ENCODE data around the gene GPR18. TPM values are rescaled to one million over a fixed set of nuclear protein-coding genes. Genes with fewer than 3 reads are reported as not detected.

The GPR18 gene
- total RNA-seq, 1 donor from 2014 or later, result 0.59 TPM

DNA sequence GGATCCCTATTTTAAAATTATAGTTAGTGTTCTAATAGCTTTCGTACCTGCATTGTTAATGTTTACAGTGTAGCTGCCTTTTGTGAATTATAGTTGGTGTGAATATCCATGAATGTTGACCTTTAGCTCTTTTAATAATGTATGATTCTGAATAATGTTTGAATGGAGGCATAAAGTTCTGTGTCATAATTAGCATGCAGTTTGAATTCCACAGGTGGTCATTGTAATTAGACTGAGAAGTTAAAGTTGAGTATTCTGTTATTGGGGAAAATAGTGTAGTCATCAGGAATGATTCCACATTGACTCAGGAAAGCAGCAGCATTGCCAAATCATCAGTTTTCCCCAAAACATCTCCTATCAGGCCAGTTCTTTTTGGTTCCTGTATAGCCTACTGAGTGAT lies 12.1 kb downstream of the GPR18 start:
- Mint-ChIP-seq H3K4me3 (ENCODE audit: unreplicated experiment) (no peak overlapping the region), H3K27ac (ENCODE audit: unreplicated experiment) (no peak overlapping the region), H3K9me3 (ENCODE audit: unreplicated experiment) (peaks cover 2% of the 10 kb centered on the region), H3K27me3 (ENCODE audit: low read depth, unreplicated experiment) (no peaks in the 10 kb centered on the region), H3K4me1 (ENCODE audit: low read depth, unreplicated experiment) (peaks cover 1% of the 10 kb centered on the region), H3K36me3 (ENCODE audit: low read depth, unreplicated experiment) (peaks cover 13% of the 10 kb centered on the region)
- no peak overlapping the region for H3K4me3 ChIP-seq (ENCODE audit: insufficient read depth, low read depth, low read length)
- no peak overlapping the region for H3K4me2 ChIP-seq (ENCODE audit: low read length)
- no peaks in the 10 kb centered on the region for H3K27me3 ChIP-seq (ENCODE audit: insufficient read depth, low read length)
- no peak for TF ChIP-seq EZH2 (IDR thresholded peaks at IDR 0.05; ENCODE audit: insufficient read depth, low read length)
- FAIRE-seq (no peak), DNase-seq (ENCODE audit: low read depth) (no peak)
- no peak overlapping the region for H3K9ac ChIP-seq (ENCODE audit: low read length)
- H2AFZ ChIP-seq (ENCODE audit: low read depth, low read length), result no peak overlapping the region
- peaks cover 8% of the 10 kb centered on the region for H4K20me1 ChIP-seq (ENCODE audit: insufficient read depth, low read length)
- H3K27ac ChIP-seq (ENCODE audit: low read depth, low read length), result no peak overlapping the region
- no peaks in the 10 kb centered on the region for H3K4me1 ChIP-seq (ENCODE audit: insufficient read depth, low read length)
- H3K79me2 ChIP-seq (ENCODE audit: insufficient read depth, low read length), result no peaks in the 10 kb centered on the region
- no peaks in the 10 kb centered on the region for H3K36me3 ChIP-seq (ENCODE audit: insufficient read depth, low read length)
- H3K9me3 ChIP-seq (ENCODE audit: insufficient read depth, low read depth, low read length), result no peaks in the 10 kb centered on the region

DNA sequence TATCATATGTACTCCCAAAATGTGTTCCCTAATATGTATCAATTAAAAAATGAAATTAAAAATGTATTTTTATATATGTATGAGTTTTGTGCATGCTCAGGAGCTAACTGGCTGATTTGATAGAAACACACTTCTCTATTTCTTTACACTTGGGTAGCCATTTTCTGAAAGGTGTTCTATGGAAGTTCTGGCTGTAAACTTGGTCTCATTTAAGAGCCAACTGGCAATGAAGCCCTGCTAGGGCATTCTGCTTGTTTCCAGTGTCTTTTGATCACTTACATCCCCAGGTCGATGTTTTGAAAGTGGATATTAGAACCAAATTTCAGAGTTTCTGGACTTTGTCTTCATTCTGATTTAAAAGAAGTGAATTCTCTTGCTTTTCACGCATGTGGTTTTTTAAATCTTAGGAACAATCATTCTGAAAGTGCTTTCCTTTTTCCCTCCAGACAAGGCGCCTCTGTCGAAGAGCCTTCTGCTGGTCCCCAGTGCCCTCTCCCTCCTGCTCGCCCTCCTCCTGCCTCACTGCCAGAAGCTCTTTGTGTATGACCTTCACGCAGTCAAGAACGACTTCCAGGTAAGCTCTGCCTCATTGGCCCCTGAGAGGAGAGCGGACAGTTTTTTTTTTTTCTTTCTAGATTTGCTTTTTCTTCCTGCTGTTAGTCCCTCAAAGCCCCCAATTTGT lies 20.1 kb downstream of the GPR18 start:
- FAIRE-seq (no peak), DNase-seq (ENCODE audit: low read depth) (no peak)
- H3K4me3 Mint-ChIP-seq (ENCODE audit: unreplicated experiment), result no peak overlapping the region
- H3K4me1 Mint-ChIP-seq (ENCODE audit: low read depth, unreplicated experiment), result no peaks in the 10 kb centered on the region
- Histone ChIP-seq H3K4me2 (ENCODE audit: low read length) (no peak overlapping the region), H3K9ac (ENCODE audit: low read length) (no peak overlapping the region), H3K9me3 (ENCODE audit: insufficient read depth, low read depth, low read length) (no peaks in the 10 kb centered on the region), H3K36me3 (ENCODE audit: insufficient read depth, low read length) (peaks cover 6% of the 10 kb centered on the region), H3K27me3 (ENCODE audit: insufficient read depth, low read length) (no peaks in the 10 kb centered on the region), H3K27ac (ENCODE audit: low read depth, low read length) (no peak overlapping the region), H3K79me2 (ENCODE audit: insufficient read depth, low read length) (peaks cover 9% of the 10 kb centered on the region), H4K20me1 (ENCODE audit: insufficient read depth, low read length) (peaks cover 9% of the 10 kb centered on the region), H3K4me1 (ENCODE audit: insufficient read depth, low read length) (no peaks in the 10 kb centered on the region), H3K4me3 (ENCODE audit: insufficient read depth, low read depth, low read length) (no peak overlapping the region), H2AFZ (ENCODE audit: low read depth, low read length) (no peak overlapping the region)
- no peaks in the 10 kb centered on the region for H3K27me3 Mint-ChIP-seq (ENCODE audit: low read depth, unreplicated experiment)
- peaks cover 2% of the 10 kb centered on the region for H3K9me3 Mint-ChIP-seq (ENCODE audit: unreplicated experiment)
- H3K36me3 Mint-ChIP-seq (ENCODE audit: low read depth, unreplicated experiment), result peaks cover 11% of the 10 kb centered on the region
- TF ChIP-seq, protein P1, sequence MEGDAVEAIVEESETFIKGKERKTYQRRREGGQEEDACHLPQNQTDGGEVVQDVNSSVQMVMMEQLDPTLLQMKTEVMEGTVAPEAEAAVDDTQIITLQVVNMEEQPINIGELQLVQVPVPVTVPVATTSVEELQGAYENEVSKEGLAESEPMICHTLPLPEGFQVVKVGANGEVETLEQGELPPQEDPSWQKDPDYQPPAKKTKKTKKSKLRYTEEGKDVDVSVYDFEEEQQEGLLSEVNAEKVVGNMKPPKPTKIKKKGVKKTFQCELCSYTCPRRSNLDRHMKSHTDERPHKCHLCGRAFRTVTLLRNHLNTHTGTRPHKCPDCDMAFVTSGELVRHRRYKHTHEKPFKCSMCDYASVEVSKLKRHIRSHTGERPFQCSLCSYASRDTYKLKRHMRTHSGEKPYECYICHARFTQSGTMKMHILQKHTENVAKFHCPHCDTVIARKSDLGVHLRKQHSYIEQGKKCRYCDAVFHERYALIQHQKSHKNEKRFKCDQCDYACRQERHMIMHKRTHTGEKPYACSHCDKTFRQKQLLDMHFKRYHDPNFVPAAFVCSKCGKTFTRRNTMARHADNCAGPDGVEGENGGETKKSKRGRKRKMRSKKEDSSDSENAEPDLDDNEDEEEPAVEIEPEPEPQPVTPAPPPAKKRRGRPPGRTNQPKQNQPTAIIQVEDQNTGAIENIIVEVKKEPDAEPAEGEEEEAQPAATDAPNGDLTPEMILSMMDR (IDR thresholded peaks at IDR 0.05; ENCODE audit: insufficient read depth, low read depth, low read length), result no peak
- no peak for TF ChIP-seq EZH2 (IDR thresholded peaks at IDR 0.05; ENCODE audit: insufficient read depth, low read length)
- peak overlapping the region; percentile 41 for H3K27ac Mint-ChIP-seq (ENCODE audit: unreplicated experiment)

DNA sequence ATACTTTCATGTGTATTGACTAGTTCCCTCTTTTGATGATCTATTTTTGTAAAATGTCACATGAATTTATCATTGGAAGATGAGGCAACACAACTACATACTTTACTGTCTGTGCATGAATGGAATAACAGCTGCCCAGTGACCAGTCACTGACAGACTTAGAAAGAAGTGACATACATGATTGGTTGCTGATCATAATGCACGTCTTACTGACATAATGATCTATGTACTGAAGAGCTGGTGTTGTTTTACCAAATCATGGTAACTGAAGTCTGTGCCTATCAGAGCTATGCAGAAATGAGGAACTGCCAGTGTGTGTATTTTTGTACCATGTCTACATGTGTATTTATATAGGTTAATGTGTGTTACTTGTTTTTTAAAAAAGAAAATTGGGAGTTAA lies 26.5 kb downstream of the GPR18 start:
- Mint-ChIP-seq H3K9me3 (ENCODE audit: unreplicated experiment) (no peaks in the 10 kb centered on the region), H3K36me3 (ENCODE audit: low read depth, unreplicated experiment) (no peaks in the 10 kb centered on the region), H3K27me3 (ENCODE audit: low read depth, unreplicated experiment) (no peaks in the 10 kb centered on the region), H3K27ac (ENCODE audit: unreplicated experiment) (no peak overlapping the region), H3K4me1 (ENCODE audit: low read depth, unreplicated experiment) (peaks cover 30% of the 10 kb centered on the region), H3K4me3 (ENCODE audit: unreplicated experiment) (no peak overlapping the region)
- Histone ChIP-seq H4K20me1 (ENCODE audit: insufficient read depth, low read length) (peaks cover 53% of the 10 kb centered on the region), H2AFZ (ENCODE audit: low read depth, low read length) (no peak overlapping the region), H3K79me2 (ENCODE audit: insufficient read depth, low read length) (peaks cover 47% of the 10 kb centered on the region), H3K27me3 (ENCODE audit: insufficient read depth, low read length) (no peaks in the 10 kb centered on the region), H3K36me3 (ENCODE audit: insufficient read depth, low read length) (no peaks in the 10 kb centered on the region), H3K27ac (ENCODE audit: low read depth, low read length) (no peak overlapping the region), H3K9ac (ENCODE audit: low read length) (no peak overlapping the region), H3K4me2 (ENCODE audit: low read length) (no peak overlapping the region), H3K4me3 (ENCODE audit: insufficient read depth, low read depth, low read length) (no peak overlapping the region), H3K4me1 (ENCODE audit: insufficient read depth, low read length) (peaks cover 16% of the 10 kb centered on the region), H3K9me3 (ENCODE audit: insufficient read depth, low read depth, low read length) (no peaks in the 10 kb centered on the region)
- FAIRE-seq (no peak), DNase-seq (ENCODE audit: low read depth) (no peak)
- TF ChIP-seq EZH2 (IDR thresholded peaks at IDR 0.05; ENCODE audit: insufficient read depth, low read length), result no peak
- TF ChIP-seq, protein P1 (IDR thresholded peaks at IDR 0.05; ENCODE audit: insufficient read depth, low read depth, low read length), result no peak

All from astrocyte (in vitro differentiated cells and primary cell).